GM19468 (cell line): ENCODE data around the gene DHX16.

Source experiments
- ATAC-seq: cut with Tn5 transposase; IDR thresholded peaks from one replicate; pipeline ENCODE4 v1.9.1; 2021; ENCODE audit warnings: mild to moderate bottlenecking, moderate library complexity, moderate number of reproducible peaks; ENCODE audit not compliant: unreplicated experiment; ENCODE audit errors: extremely low read depth

The DHX16 gene

DNA sequence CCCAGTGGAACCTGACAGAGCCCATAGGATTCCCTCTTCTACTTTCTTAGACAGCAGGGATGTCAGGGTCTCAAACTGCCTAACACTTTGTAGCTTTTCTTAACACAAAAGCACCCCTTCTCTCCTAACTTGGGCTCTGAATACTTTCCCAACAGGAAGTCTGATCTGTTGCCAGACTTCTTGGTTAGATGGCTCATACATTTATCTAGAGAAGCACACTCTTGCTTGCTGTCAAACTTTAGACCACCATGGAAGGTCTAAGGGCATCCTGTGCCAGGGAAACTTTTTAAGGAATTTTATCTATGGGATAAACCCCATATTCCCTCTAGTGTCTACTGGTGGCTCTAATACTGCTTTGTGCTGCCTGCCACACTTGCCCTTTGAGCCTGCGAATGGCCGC, 29.1 kb downstream of the DHX16 start:
- ATAC-seq: no peak

DNA sequence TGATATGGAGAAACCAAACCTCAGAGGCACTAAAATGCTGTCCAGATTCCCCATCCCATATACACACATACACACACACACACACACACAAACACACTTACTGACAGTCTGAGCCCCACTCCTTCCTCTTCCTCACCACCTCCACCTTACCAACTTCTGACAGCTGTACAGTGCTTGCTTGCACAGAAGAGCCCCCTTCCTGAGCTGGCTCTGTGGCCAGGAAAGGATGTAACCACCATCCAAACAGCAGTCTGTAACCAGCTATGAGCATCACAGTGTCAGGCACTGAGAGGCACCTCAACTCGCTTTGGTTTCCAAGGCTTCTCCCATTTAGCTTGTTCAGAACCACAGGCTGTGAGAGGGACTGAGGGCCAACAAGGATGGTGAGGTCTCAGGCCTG, 31.8 kb downstream of the DHX16 start:
- ATAC-seq: no peak

- ATAC-seq: no peak
These were observed 32.3 kb downstream of the DHX16 start for GRCh38 chr6:30640481-30640880.

DNA sequence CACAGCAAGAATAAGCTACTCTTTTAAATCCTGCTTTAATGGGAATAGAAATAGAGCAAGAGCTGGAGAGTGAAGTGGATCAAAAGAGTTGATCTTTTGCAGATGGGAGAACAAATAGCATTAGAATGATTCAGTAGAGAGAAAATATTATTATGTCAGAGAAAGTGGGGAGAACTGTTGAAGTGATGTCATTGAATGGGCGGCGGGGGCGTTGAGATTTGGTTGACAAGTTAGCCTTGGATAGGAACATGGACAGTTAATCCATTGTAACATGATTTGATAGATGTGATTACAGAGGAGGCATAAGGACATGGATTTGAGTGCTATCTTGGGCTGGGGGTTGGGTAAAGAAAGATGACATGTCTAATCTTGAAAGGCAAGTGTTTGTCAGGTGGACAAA, 37.0 kb downstream of the DHX16 start:
- no peak for ATAC-seq

- ATAC-seq: no peak
These were observed 46.1 kb downstream of the DHX16 start, which contains the start of gene ATAT1 for GRCh38 chr6:30626484-30627366. Gene ATAT1, plus strand, starts transcription at chr6:30626874.

DNA sequence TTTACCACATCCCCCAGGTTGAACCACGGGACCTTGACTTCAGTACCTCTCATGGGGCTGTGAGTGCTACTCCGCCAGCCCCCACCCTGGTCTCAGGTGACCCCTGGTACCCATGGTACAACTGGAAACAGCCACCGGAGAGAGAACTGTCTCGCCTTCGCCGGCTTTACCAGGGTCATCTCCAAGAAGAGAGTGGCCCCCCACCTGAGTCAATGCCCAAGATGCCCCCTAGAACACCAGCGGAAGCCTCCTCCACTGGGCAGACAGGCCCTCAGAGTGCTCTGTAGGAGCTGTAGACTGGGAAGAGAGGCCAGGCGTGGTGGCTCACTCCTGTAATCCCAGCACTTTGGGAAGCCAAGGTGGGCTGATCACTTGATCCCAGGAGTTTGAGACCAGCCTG, 47.3 kb downstream of the DHX16 start:
- no peak for ATAC-seq

DNA sequence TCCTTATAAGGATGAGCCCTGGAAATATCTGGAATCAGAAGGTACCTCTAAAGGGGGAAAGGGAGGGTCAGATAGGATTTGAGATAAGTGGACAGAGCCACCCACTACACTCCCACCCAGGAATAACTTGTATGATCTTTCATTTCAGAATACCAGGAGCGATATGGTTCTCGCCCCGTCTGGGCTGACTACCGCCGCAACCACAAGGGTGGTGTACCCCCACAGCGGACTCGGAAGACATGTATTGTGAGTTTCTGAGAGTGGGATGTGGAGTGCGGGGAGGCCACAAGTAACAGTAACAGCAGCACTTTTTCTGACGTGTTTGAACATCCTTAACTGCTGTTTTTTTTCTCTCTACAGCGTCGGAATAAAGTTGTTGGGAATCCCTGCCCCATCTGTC, 53.2 kb downstream of the DHX16 start:
- no peak for ATAC-seq

DNA sequence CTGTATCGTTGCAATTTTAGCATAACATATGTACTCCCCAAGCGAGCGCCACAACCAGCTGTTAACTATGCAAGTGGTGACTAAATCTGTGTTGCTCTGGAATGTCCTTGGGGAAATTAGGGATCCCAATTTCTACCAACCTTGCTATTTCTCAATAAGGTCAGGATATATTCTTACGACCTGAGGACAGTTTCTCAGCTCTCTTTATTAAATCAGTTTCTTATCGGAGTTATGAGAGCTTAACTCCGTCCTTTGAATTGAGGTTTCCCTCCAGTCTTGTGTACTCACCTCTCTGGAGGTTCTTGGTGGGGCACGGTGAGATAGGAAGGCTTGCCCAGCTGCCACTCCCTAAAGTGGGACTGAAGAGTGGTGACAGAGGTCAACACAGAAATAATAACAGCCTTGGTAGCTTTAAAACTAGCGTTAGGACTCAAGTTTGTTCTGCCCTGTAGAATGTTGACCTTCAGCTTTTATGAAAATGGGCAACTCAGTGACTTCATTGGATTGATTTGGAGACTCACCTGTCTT, 54.5 kb downstream of the DHX16 start:
- no peak for ATAC-seq

- peak; percentile 36 for ATAC-seq
These were observed 55.1 kb downstream of the DHX16 start, which contains the start of gene MRPS18B for GRCh38 chr6:30617565-30618269. Gene MRPS18B, plus strand, starts transcription at chr6:30617840. Its CDS starts 26 bp downstream, at chr6:30617866.

GRCh38 chr6:30616811-30617564, 55.8 kb downstream of the DHX16 start, which contains the start of gene PPP1R10:
Gene PPP1R10, minus strand, starts transcription at chr6:30617243. Its CDS starts 7,299 bp downstream, at chr6:30609944.
- peak; percentile 54 for ATAC-seq

DNA sequence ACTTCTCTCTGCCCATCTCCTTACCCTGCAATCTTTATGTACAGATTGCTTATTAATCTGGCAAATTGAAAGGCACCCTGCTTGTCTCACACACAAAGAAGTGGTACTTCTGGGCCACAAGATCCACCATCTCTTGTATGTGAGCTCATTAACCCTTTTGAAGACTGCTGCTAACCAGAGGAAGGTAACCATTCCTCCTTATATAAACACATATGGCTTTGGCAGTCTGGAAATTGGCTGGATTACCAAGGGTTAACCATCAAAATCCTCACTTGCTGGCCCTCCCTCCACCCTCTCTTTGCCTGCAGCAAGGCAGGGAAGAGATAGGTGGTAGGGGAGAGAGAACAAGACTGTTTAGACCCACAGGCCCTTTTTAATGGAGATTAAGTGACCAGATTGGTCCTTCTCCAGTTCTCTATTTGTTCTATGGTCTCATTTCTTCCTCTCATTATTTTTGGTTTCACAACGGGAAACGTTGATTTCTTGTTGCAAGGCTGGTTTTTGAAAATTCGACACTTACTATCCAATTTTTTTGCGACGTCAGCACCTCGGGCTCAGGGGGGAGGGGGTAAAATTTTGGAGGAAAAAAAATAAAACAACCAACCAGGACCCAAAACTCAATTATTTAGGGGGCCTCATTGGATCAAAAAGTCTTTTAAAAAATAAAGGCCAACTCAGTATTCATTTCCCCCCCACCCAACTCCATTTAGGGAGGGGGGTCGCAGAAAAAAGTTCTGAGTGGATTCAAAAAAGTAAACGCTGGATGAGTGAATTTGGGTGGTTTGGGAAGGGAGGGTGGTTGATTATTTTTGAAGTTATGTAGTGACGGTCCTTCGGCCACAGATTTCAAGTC, 56.6 kb downstream of the DHX16 start:
- no peak for ATAC-seq

DNA sequence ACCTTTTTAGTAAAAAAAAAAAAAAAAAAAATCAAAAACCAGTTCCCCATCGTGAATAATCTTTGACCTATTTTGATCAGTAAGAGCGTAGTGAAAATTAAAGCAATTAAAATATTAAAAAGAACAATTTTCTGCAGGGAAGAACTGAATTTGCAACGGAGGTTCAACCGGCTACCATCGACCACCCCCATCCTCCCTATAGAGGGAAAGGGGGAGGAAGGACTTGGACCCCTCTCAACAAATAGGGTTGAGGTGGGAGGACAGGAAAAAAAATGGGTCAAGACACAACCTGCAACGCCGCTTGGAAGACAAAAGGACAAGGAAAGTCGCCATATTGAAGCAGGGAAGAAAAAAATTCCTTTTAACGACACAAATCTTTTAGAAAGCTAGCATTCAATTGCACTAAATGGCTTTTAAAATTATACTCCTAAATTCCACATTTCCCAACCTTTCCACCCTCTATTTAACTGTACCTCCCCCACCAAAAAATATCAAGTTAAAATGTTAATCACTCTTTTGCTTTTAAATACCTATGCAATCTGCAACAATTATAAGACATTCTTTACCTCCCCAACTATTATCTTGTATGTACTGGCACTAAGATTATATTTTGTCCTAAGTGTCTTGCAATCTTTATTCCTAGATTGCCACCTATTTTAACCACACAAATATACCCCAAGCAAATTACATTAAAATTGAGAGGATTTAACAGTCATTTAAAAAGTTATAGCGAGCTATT, 57.4 kb downstream of the DHX16 start:
- ATAC-seq: no peak

DNA sequence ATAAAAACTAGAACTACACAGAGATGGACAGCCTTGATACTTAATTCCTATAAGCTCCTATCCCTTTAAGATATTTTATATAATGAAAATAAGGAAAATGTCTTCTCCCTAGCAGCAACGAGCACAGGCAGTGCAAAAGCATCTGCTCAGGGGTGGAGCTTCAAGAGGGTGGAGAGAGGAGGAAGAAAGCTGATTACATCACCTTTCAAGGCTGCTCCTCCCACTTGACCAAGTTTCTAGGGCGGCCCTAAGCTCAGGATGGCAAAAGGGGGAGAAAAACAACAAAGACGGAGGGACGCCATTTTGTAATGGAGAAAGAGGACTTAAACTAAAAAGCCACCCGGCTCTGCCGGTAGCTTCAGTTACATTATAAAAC, 58.0 kb downstream of the DHX16 start:
- ATAC-seq: no peak

DNA sequence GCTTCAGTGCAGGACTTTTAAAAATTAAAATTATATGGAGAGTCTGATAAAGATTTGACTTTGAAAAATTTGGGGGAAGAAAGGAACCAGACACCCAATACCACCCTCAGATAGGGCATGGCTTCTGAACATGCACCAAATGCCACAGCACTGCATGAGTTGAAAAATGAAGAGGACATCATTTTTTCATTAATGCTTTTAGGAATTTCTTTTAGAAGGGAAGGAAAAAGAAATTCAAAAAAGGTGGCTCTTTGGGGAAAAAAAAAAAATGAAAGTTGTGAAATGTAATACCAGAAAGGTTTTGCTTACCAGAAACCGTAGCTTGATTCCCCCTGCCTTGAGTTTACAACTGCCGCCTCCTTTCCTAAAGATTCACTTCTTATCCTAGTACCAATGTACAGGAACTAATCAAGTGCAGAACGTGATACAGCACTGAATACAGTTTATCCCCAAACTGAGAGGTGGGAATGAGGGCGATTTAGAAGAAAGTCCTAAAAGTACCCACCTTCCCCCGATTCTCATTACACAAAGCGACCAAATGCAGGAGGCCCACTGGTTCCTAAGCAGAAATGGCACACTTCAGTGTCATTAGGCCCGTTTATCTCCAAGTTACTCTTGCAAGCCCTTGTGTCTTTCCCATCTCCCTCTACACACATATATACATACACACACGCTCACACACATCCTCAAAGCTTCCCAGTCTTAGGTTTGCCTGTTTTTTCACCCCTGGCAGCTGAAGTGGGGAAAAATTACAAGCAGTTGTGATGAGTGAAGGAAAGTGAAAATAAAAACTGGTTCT, 58.6 kb downstream of the DHX16 start:
- ATAC-seq: no peak

- ATAC-seq: no peak
These were observed 59.4 kb downstream of the DHX16 start for GRCh38 chr6:30613251-30614043.

GRCh38 chr6:30612687-30613248, 60.0 kb downstream of the DHX16 start:
- no peak for ATAC-seq

GRCh38 chr6:30612213-30612612, 60.6 kb downstream of the DHX16 start:
- no peak for ATAC-seq
